Activated CD8-positive, alpha-beta memory T cell treated with anti-CD3 and anti-CD28 coated beads, Interleukin-2, amount 10 ng/mL, durations not matched to agents 7 days and 5 days (primary cell): ENCODE data around the gene LBR. TPM values are rescaled to one million over a fixed set of nuclear protein-coding genes. Genes with fewer than 3 reads are reported as not detected.

ENCODE experiments used
- ATAC-seq: fragments of 150-1000 bp; cut with Tn5 transposase; one replicate; pipeline ENCODE4 v1.10.0; 2021; ENCODE audit warnings: moderate library complexity
- CTCF ChIA-PET: fragments of 350-600 bp; sonication (Branson Sonifier 250); formaldehyde crosslinking; loops from one replicate; lab custom pipeline; 2021; ENCODE audit warnings: antibody characterized with exemption; lab: Charles Lee
- DNase-seq: peaks from one replicate; pipeline ENCODE4 v3.0.0-alpha.2; 2020
- H3K27ac Mint-ChIP-seq: one replicate; pipeline ENCODE4 v1.8.0; 2021; ENCODE audit warnings: mild to moderate bottlenecking, mixed read lengths
- H3K27me3 Mint-ChIP-seq: one replicate; pipeline ENCODE4 v1.8.0; 2021; ENCODE audit warnings: mixed read lengths
- H3K36me3 Mint-ChIP-seq: one replicate; pipeline ENCODE4 v1.8.0; 2021; ENCODE audit warnings: mild to moderate bottlenecking, mixed read lengths
- H3K4me1 Mint-ChIP-seq: one replicate; pipeline ENCODE4 v1.8.0; 2021; ENCODE audit warnings: mixed read lengths
- H3K4me3 Mint-ChIP-seq: one replicate; pipeline ENCODE4 v1.8.0; 2021; ENCODE audit warnings: mild to moderate bottlenecking, moderate library complexity, mixed read lengths
- H3K9me3 Mint-ChIP-seq: one replicate; pipeline ENCODE4 v1.8.0; 2022; ENCODE audit warnings: low read depth, mixed read lengths
- total RNA-seq, 2 experiments: library from RNA; stranded (reverse); gene quantifications; one replicate each; pipeline ENCODE4 v1.2.3, GENCODE V29; 2021

LBR gene
- total RNA-seq, 2 experiments from 2014 or later: 213 to 226 TPM

GRCh38 chr1:225434046-225434445 is 6.2 kb upstream of the LBR start:
- DNase-seq (no peak), ATAC-seq (no peak)
- CTCF ChIA-PET: interaction anchor here (1.4 kb wide), 1 partner anchor 7 kb away, joined by 4 read pairs; no protein-coding TSS in a partner anchor
- H3K27me3 Mint-ChIP-seq: peaks cover 5% of the 10 kb centered on the region
- no peak overlapping the region for H3K4me3 Mint-ChIP-seq
- peaks cover 14% of the 10 kb centered on the region for H3K4me1 Mint-ChIP-seq
- no peaks in the 10 kb centered on the region for H3K36me3 Mint-ChIP-seq
- H3K9me3 Mint-ChIP-seq: no peaks in the 10 kb centered on the region
- no peak overlapping the region for H3K27ac Mint-ChIP-seq

DNA sequence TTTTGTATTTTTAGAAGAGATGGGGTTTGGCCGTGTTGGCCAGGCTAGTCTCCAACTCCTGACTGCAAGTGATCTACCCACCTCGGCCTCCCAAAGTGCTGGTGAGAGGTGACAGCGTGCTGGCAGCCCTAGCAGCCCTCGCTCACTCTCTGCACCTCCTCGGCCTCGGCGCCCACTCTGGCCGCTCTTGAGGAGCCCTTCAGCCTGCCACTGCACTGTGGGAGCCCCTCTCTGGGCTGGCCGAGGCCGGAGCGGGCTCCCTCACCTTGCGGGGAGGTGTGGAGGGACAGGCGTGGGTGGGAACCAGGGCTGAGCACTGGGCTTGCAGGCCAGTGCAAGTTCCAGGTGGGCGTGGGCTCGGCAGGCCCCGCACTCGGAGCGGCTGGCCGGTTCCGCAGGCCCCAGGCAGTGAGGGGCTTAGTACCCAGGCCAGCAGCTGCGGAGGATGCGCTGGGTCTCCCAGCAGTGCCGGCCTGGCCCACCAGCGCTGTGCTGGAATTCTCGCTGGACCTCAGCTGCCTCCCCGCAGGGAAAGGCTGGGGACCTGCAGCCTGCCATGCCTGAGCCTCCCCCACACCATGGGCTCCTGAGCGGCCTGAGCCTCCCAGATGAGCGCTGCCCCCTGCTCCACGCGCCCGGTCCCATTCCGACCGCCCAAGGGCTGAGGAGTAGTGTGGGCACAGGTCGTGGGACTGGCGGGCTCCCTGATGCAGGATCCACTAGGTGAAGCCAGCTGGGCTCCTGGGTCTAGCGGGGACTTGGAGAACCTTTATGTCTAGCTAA is 3.4 kb upstream of the LBR start:
- Mint-ChIP-seq H3K36me3 (peaks cover 10% of the 10 kb centered on the region), H3K4me1 (peaks cover 18% of the 10 kb centered on the region), H3K27ac (no peak overlapping the region), H3K9me3 (no peaks in the 10 kb centered on the region), H3K27me3 (peaks cover 5% of the 10 kb centered on the region), H3K4me3 (no peak overlapping the region)
- no peak for ATAC-seq
- no peak for DNase-seq
- CTCF ChIA-PET: interaction anchor here (0.9 to 8.7 kb wide), 2 partner anchors 10 to 36 kb away, joined by 4 to 101 read pairs; no protein-coding TSS in a partner anchor

DNA sequence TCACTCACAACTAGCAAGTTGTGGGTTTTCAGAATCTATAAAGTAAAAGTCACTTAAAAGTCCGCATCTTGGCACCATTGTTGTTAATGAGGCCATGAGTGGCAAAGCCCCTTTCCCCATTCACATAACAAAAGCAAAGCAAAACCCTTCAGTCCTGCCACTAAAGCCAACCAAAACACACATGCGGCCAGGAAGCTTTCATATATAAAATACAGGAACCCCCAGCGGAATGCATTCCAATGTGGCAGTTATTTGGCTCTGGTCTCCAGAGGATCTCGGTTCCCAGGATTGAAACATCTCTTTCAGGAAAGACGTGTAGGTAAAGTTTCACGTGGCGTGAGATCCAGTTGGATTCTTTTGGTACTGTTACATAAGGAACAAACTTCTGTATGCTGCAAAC is 2.5 kb upstream of the LBR start:
- peaks cover 23% of the 10 kb centered on the region for H3K4me1 Mint-ChIP-seq
- H3K4me3 Mint-ChIP-seq: peak overlapping the region; percentile 13
- H3K27ac Mint-ChIP-seq: peak overlapping the region; percentile 56
- no peak for ATAC-seq
- CTCF ChIA-PET: interaction anchor here (0.7 to 8.7 kb wide), 5 partner anchors 11 to 49 kb away, joined by 3 to 101 read pairs (median 4); no protein-coding TSS in a partner anchor
- H3K27me3 Mint-ChIP-seq: no peaks in the 10 kb centered on the region
- DNase-seq: no peak
- H3K36me3 Mint-ChIP-seq: peaks cover 13% of the 10 kb centered on the region
- no peaks in the 10 kb centered on the region for H3K9me3 Mint-ChIP-seq

GRCh38 chr1:225428881-225429455 is 1.1 kb upstream of the LBR start:
- no peak for ATAC-seq

GRCh38 chr1:225428068-225428880 is 436 bp upstream of the LBR start:
- peaks cover 43% of the 10 kb centered on the region for H3K4me1 Mint-ChIP-seq
- ATAC-seq (peak; percentile 95), DNase-seq (peak; percentile 95)
- peaks cover 25% of the 10 kb centered on the region for H3K36me3 Mint-ChIP-seq
- H3K4me3 Mint-ChIP-seq: peak overlapping the region; percentile 96
- no peaks in the 10 kb centered on the region for H3K9me3 Mint-ChIP-seq
- CTCF ChIA-PET: interaction anchor here (1.4 to 8.7 kb wide), 5 partner anchors 13 to 47 kb away, joined by 4 to 101 read pairs (median 6); no protein-coding TSS in a partner anchor
- H3K27ac Mint-ChIP-seq: peak overlapping the region; percentile 98
- no peaks in the 10 kb centered on the region for H3K27me3 Mint-ChIP-seq

More at GRCh38 chr1:225428881-225429455, 1.1 kb upstream of the LBR start:
- no peak for DNase-seq
- Mint-ChIP-seq H3K4me1 (peaks cover 36% of the 10 kb centered on the region), H3K36me3 (peaks cover 18% of the 10 kb centered on the region), H3K27me3 (no peaks in the 10 kb centered on the region), H3K27ac (peak overlapping the region; percentile 98), H3K9me3 (no peaks in the 10 kb centered on the region), H3K4me3 (peak overlapping the region; percentile 96)
- CTCF ChIA-PET: interaction anchor here (1.4 to 8.7 kb wide), 6 partner anchors 13 to 47 kb away, joined by 3 to 101 read pairs (median 6); no protein-coding TSS in a partner anchor

DNA sequence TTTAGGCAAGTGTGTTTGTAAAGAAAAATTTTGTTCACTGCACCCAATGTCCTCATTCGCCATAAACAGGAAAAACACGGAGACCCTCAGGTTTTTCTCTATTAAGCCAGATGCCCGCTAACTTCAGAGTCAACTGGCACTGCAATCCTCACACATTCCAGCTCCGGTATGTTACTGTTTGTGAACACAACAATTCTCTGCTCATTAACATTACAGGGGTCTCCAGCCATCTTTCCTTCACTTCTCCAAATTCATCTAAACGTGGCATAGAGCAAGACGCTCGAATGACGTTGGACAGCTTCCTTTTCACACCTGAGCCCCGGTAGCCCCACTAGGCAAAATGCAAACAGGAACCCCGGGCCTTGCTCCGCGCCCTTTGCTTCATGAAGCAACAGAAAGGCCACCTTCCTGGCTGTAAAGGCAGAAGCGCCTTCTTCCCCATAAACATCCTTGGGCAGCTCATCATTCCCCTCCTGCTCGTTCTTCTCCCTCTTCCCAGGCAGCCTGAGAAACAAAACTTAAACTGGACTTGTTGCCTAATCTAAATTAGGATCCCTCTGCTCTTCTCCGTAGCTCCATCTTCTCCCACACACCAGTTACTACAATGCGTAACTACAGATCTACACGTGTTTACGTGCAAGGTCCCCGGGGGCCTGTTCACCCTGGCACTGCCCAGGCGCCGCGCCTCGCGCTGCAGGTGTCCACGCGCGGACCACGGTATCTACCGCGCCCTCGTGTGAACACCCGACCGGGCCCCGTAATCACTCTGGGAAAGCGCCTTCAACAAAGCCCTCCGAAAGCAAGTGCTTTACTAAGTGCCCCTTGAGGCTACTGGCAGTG is 1.2 kb downstream of the LBR start:
- CTCF ChIA-PET: interaction anchor here (0.6 to 8.7 kb wide), 6 partner anchors 12 to 48 kb away, joined by 3 to 101 read pairs (median 4); no protein-coding TSS in a partner anchor
- ATAC-seq (no peak), DNase-seq (peak; percentile 65)
- Mint-ChIP-seq H3K4me1 (peaks cover 57% of the 10 kb centered on the region), H3K9me3 (no peaks in the 10 kb centered on the region), H3K27me3 (no peaks in the 10 kb centered on the region), H3K27ac (peak overlapping the region; percentile 85), H3K4me3 (peak overlapping the region; percentile 96), H3K36me3 (peaks cover 37% of the 10 kb centered on the region)

DNA sequence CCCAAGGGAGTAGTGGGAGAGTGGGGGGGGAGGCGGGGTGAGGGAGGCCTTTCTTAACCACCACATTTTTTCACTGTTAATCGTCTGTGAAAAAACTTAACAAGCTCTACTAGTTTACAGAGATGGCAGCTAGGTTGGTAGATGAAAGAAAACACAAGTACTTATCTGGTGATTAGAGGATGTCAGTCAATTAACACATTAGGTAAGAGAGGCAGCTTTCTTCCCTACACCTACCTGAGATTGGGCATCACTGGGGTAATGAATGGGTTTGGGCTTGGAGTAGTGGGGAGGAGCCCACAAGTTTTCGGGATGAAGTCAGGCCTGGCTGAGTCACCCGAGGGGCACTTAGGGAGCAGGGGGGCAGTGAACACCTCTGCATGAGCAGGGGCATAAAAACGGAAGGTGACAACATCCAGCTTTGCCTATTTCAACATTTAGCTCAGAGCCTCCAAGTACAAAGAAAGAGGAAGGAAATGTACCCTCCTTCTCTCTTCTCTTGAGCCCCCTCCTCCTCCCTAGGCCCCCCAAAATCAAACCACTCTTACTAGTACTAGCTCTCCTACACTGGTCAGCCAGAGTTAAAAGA is 2.5 kb downstream of the LBR start:
- H3K4me3 Mint-ChIP-seq: peak overlapping the region; percentile 96
- ATAC-seq: no peak

GRCh38 chr1:225424562-225425200 is 3.2 kb downstream of the LBR start:
- CTCF ChIA-PET: interaction anchor here (1.2 to 8.7 kb wide), 5 partner anchors 17 to 353 kb away, joined by 3 to 101 read pairs (median 6); partner anchors contain the start of gene SRP9

More for the DNA sequence above, 2.5 kb downstream of the LBR start:
- Mint-ChIP-seq H3K4me1 (peaks cover 57% of the 10 kb centered on the region), H3K36me3 (peaks cover 44% of the 10 kb centered on the region), H3K9me3 (no peaks in the 10 kb centered on the region), H3K27ac (peak overlapping the region; percentile 69), H3K27me3 (no peaks in the 10 kb centered on the region)
- CTCF ChIA-PET: interaction anchor here (0.8 to 8.7 kb wide), 6 partner anchors 9 to 353 kb away, joined by 3 to 101 read pairs (median 6); partner anchors contain the start of gene SRP9
- no peak for DNase-seq

GRCh38 chr1:225423518-225423855 is 4.4 kb downstream of the LBR start:
- peak overlapping the region; percentile 5 for H3K27ac Mint-ChIP-seq
- ATAC-seq (no peak), DNase-seq (no peak)
- H3K9me3 Mint-ChIP-seq: no peaks in the 10 kb centered on the region
- H3K36me3 Mint-ChIP-seq: peaks cover 53% of the 10 kb centered on the region
- no peaks in the 10 kb centered on the region for H3K27me3 Mint-ChIP-seq
- CTCF ChIA-PET: interaction anchor here (1.0 to 8.7 kb wide), 2 partner anchors 8 to 18 kb away, joined by 3 to 101 read pairs; no protein-coding TSS in a partner anchor
- H3K4me1 Mint-ChIP-seq: peaks cover 52% of the 10 kb centered on the region
- H3K4me3 Mint-ChIP-seq: peak overlapping the region; percentile 1

More at GRCh38 chr1:225424562-225425200, 3.2 kb downstream of the LBR start:
- peaks cover 47% of the 10 kb centered on the region for H3K36me3 Mint-ChIP-seq
- peak overlapping the region; percentile 51 for H3K27ac Mint-ChIP-seq
- H3K27me3 Mint-ChIP-seq: no peaks in the 10 kb centered on the region
- H3K4me3 Mint-ChIP-seq: peak overlapping the region; percentile 96
- DNase-seq: no peak
- peaks cover 55% of the 10 kb centered on the region for H3K4me1 Mint-ChIP-seq
- no peaks in the 10 kb centered on the region for H3K9me3 Mint-ChIP-seq
- ATAC-seq: no peak

- Mint-ChIP-seq H3K4me3 (no peak overlapping the region), H3K27me3 (no peaks in the 10 kb centered on the region), H3K4me1 (peaks cover 52% of the 10 kb centered on the region), H3K36me3 (peaks cover 58% of the 10 kb centered on the region), H3K27ac (peak overlapping the region; percentile 5), H3K9me3 (no peaks in the 10 kb centered on the region)
- DNase-seq: no peak
- CTCF ChIA-PET: interaction anchor here (1.0 to 8.7 kb wide), 2 partner anchors 8 to 19 kb away, joined by 3 to 101 read pairs; no protein-coding TSS in a partner anchor
- ATAC-seq: no peak
These were observed 4.9 kb downstream of the LBR start for GRCh38 chr1:225422795-225423517.

DNA sequence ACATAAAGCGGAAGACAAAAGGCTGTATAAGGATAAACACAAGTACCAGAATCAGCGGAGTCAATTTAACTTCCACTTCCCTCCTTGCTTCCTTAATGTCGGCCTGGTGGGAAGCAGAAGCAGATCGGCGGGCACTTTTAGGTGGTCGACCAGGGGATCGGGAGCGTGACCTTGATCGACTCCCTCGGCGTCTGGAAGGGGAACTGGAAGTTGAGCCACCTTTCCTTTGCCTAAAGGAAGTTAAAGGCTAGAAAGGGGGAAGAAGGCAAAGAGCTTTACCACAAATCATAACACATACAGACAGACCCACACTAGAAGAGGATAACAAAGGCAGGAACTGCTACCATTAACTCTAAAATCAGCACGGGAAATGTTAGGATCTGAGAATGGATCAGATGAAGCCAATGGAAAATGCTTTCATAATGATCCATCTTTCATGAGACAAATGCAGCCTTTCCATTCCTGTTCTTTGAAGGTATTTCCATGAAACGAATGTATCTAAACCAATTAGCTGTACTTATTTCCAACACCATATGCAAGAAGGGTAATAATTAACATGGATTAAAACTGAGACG is 5.7 kb downstream of the LBR start:
- Mint-ChIP-seq H3K27me3 (no peaks in the 10 kb centered on the region), H3K36me3 (peaks cover 62% of the 10 kb centered on the region), H3K4me1 (peaks cover 54% of the 10 kb centered on the region), H3K27ac (peak overlapping the region; percentile 34), H3K9me3 (no peaks in the 10 kb centered on the region), H3K4me3 (no peak overlapping the region)
- ATAC-seq: no peak
- no peak for DNase-seq
- CTCF ChIA-PET: no interaction called here
